Measurements from ENCODE around the gene SH2B3.

Gene SH2B3

GRCh38 chr12:111409780-111410430 lies 4.2 kb downstream of the SH2B3 start:
- peak; percentile 67 for DNase-seq (ENCODE audit: low spot score)

GRCh38 chr12:111410431-111411184 lies 4.9 kb downstream of the SH2B3 start:
- no peak for DNase-seq (ENCODE audit: low spot score)

- DNase-seq (ENCODE audit: low spot score): no peak
These were observed 5.6 kb downstream of the SH2B3 start for GRCh38 chr12:111411185-111411764.

GRCh38 chr12:111412007-111412829 lies 6.5 kb downstream of the SH2B3 start:
- DNase-seq (ENCODE audit: low spot score): no peak

- no peak for DNase-seq (ENCODE audit: low spot score)
These were observed 7.2 kb downstream of the SH2B3 start for GRCh38 chr12:111412830-111413441.

- peak; percentile 61 for DNase-seq (ENCODE audit: low spot score)
These were observed 7.8 kb downstream of the SH2B3 start for GRCh38 chr12:111413442-111414086.

GRCh38 chr12:111414711-111415252 lies 9.1 kb downstream of the SH2B3 start:
- DNase-seq (ENCODE audit: low spot score): no peak

- DNase-seq (ENCODE audit: low spot score): no peak
These were observed 11.6 kb downstream of the SH2B3 start for GRCh38 chr12:111417290-111417689.

- DNase-seq (ENCODE audit: low spot score): no peak
These were observed 12.3 kb downstream of the SH2B3 start for GRCh38 chr12:111417784-111418593.

GRCh38 chr12:111418594-111418880 lies 12.8 kb downstream of the SH2B3 start:
- DNase-seq (ENCODE audit: low spot score): no peak

- no peak for DNase-seq (ENCODE audit: low spot score)
These were observed 14.1 kb downstream of the SH2B3 start for GRCh38 chr12:111419784-111420183.

GRCh38 chr12:111420494-111420893 lies 14.8 kb downstream of the SH2B3 start:
- no peak for DNase-seq (ENCODE audit: low spot score)

- DNase-seq (ENCODE audit: low spot score): no peak
These were observed 18.6 kb downstream of the SH2B3 start for GRCh38 chr12:111424189-111424792.

GRCh38 chr12:111424793-111425251 lies 19.1 kb downstream of the SH2B3 start:
- DNase-seq (ENCODE audit: low spot score): no peak

- DNase-seq (ENCODE audit: low spot score): no peak
These were observed 19.9 kb downstream of the SH2B3 start for GRCh38 chr12:111425655-111426054.

GRCh38 chr12:111426344-111427185 lies 20.8 kb downstream of the SH2B3 start:
- DNase-seq (ENCODE audit: low spot score): no peak

GRCh38 chr12:111427417-111428074 lies 21.8 kb downstream of the SH2B3 start:
- no peak for DNase-seq (ENCODE audit: low spot score)

GRCh38 chr12:111428081-111428727 lies 22.5 kb downstream of the SH2B3 start:
- no peak for DNase-seq (ENCODE audit: low spot score)

Data from AG08395 (cell line).